Stimulated activated CD8-positive, alpha-beta memory T cell treated with anti-CD3 and anti-CD28 coated beads, Interleukin-7, amount 100 ng/mL, for 1 hour (primary cell): Measurements from ENCODE around the gene LENG8.

Source experiments
- DNase-seq, 2 donors: peaks; one replicate each; pipeline ENCODE4 v3.0.0-alpha.2; 2020; ENCODE audit warnings: low read depth in 2 of 2

Gene LENG8

GRCh38 chr19:54424201-54424600 is 24.8 kb upstream of the LENG8 start:
- DNase-seq, result no peak

GRCh38 chr19:54424660-54425381 is 24.2 kb upstream of the LENG8 start:
- no peak for DNase-seq

- DNase-seq, result no peak
Measured at GRCh38 chr19:54425382-54425723, 23.6 kb upstream of the LENG8 start.

- DNase-seq, result no peak
Measured at GRCh38 chr19:54426291-54426931, 22.6 kb upstream of the LENG8 start.

- no peak for DNase-seq
Measured at GRCh38 chr19:54427586-54427985, 21.4 kb upstream of the LENG8 start.

- DNase-seq, result no peak
Measured at GRCh38 chr19:54428323-54429175, 20.4 kb upstream of the LENG8 start.

GRCh38 chr19:54429176-54429495 is 19.9 kb upstream of the LENG8 start:
- no peak for DNase-seq

GRCh38 chr19:54429545-54430227 is 19.3 kb upstream of the LENG8 start:
- DNase-seq, result no peak

- DNase-seq, result peak in 1 of 2 donors; percentile 16
Measured at GRCh38 chr19:54430306-54431254, 18.4 kb upstream of the LENG8 start.

- DNase-seq, result no peak
Measured at GRCh38 chr19:54431255-54431838, 17.7 kb upstream of the LENG8 start.

- DNase-seq, result no peak
Measured at GRCh38 chr19:54432144-54432738, 16.8 kb upstream of the LENG8 start.

- DNase-seq, result no peak
Measured at GRCh38 chr19:54433697-54434096, 15.3 kb upstream of the LENG8 start.

- DNase-seq, result no peak
Measured at GRCh38 chr19:54434112-54434872, 14.7 kb upstream of the LENG8 start.

- no peak for DNase-seq
Measured at GRCh38 chr19:54434873-54435214, 14.2 kb upstream of the LENG8 start.

- no peak for DNase-seq
Measured at GRCh38 chr19:54435551-54436016, 13.4 kb upstream of the LENG8 start.

GRCh38 chr19:54436031-54436523 is 12.9 kb upstream of the LENG8 start:
- DNase-seq, result no peak

GRCh38 chr19:54436628-54437252 is 12.3 kb upstream of the LENG8 start:
- DNase-seq, result no peak

- no peak for DNase-seq
Measured at GRCh38 chr19:54439174-54439851, 9.7 kb upstream of the LENG8 start.
